Parathyroid adenoma (tissue), 2 donors: ENCODE results near the gene GZMA.

ENCODE experiments used
- H2AFZ ChIP-seq: fragments of 300-600 bp; sonication (generic); one replicate; pipeline ENCODE4 v1.7.0; 2017; ENCODE audit warnings: antibody characterized with exemption, mild to moderate bottlenecking
- H3K27ac ChIP-seq: fragments of 300-600 bp; sonication (generic); one replicate; pipeline ENCODE4 v1.7.0; 2017
- H3K27me3 ChIP-seq: fragments of 300-600 bp; sonication (generic); one replicate; pipeline ENCODE4 v1.7.0; 2017; ENCODE audit warnings: low read length; ENCODE audit not compliant: control insufficient read depth, insufficient read depth
- H3K36me3 ChIP-seq: fragments of 300-600 bp; sonication (generic); one replicate; pipeline ENCODE4 v1.7.0; 2017; ENCODE audit warnings: low read length; ENCODE audit not compliant: control insufficient read depth, insufficient read depth
- H3K4me1 ChIP-seq: fragments of 300-600 bp; sonication (generic); one replicate; pipeline ENCODE4 v1.7.0; 2017; ENCODE audit warnings: control low read depth
- H3K4me2 ChIP-seq: fragments of 300-600 bp; sonication (generic); one replicate; pipeline ENCODE4 v1.7.0; 2017; ENCODE audit warnings: low read length
- H3K4me3 ChIP-seq: fragments of 300-600 bp; sonication (generic); one replicate; pipeline ENCODE4 v1.7.0; 2017; ENCODE audit warnings: low read depth, low read length
- H3K79me2 ChIP-seq: fragments of 300-600 bp; sonication (generic); one replicate; pipeline ENCODE4 v1.7.0; 2017; ENCODE audit warnings: control low read depth
- H3K9ac ChIP-seq: fragments of 300-600 bp; sonication (generic); one replicate; pipeline ENCODE4 v1.7.0; 2017; ENCODE audit warnings: mild to moderate bottlenecking
- H3K9me3 ChIP-seq: fragments of 300-600 bp; sonication (generic); one replicate; pipeline ENCODE4 v1.7.0; 2017; ENCODE audit warnings: low read length; ENCODE audit not compliant: control insufficient read depth
- TF ChIP-seq, protein P1 (sequence below): fragments of 300-600 bp; sonication (generic); IDR thresholded peaks from one replicate; pipeline ENCODE4 v1.7.0; 2017; ENCODE audit warnings: antibody characterized with exemption, mild to moderate bottlenecking
- donor health status: primary hyperparathyroidism.

GZMA gene

DNA sequence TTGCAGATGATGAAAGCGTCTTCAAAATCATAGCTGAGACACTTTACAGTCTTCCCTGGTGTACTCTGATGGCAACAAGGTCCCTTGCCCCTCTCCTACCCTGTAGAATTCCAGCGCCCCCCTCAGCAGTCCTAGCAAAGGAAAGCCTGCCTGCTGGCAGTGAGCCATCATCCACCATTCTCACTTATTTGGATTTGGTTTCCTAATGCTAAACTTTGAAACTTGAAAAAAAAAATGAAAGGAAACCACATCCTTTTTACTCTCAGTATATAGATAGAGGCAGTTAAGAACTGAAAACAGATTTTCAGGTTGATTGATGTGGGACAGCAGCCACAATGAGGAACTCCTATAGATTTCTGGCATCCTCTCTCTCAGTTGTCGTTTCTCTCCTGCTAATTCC, at the start of gene GZMA:
Gene GZMA (plus strand): TSS at position 299 of the 400 bp plus-strand sequence. CDS start 37 bp downstream, at position 336.
- Histone ChIP-seq H2AFZ (no peak within 1 kb of the TSS), H3K27ac (no peak within 1 kb of the TSS), H3K4me2 (no peak within 1 kb of the TSS), H3K36me3 (no peaks in the 10 kb centered on the region), H3K4me3 (no peak within 1 kb of the TSS), H3K9ac (no peak within 1 kb of the TSS), H3K4me1 (no peaks in the 10 kb centered on the region), H3K27me3 (no peaks in the 10 kb centered on the region), H3K79me2 (no peaks in the 10 kb centered on the region), H3K9me3 (no peaks in the 10 kb centered on the region)
- TF ChIP-seq, protein P1, sequence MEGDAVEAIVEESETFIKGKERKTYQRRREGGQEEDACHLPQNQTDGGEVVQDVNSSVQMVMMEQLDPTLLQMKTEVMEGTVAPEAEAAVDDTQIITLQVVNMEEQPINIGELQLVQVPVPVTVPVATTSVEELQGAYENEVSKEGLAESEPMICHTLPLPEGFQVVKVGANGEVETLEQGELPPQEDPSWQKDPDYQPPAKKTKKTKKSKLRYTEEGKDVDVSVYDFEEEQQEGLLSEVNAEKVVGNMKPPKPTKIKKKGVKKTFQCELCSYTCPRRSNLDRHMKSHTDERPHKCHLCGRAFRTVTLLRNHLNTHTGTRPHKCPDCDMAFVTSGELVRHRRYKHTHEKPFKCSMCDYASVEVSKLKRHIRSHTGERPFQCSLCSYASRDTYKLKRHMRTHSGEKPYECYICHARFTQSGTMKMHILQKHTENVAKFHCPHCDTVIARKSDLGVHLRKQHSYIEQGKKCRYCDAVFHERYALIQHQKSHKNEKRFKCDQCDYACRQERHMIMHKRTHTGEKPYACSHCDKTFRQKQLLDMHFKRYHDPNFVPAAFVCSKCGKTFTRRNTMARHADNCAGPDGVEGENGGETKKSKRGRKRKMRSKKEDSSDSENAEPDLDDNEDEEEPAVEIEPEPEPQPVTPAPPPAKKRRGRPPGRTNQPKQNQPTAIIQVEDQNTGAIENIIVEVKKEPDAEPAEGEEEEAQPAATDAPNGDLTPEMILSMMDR = no peak

DNA sequence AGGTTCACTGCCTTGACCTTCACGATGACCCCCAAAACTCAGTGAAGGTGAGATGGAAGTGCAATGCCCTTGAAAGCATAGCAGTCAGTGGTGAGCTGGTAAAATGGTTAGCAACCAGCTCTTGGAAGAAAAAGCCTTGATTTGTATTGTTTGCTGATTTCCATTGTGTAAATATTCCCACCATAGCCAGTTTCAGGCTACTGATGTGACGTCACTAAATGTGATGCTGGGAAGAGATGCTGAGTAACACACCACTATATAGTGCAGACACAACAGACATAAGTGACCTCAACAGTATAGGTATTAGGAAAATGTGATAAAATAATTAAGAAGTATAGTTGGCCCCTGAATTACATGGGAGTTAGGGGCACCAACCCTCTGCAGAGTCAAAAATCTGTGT, 47.3 kb upstream of the GZMA start:
- Histone ChIP-seq H3K36me3 (no peaks in the 10 kb centered on the region), H2AFZ (no peak overlapping the region), H3K9me3 (no peaks in the 10 kb centered on the region), H3K27ac (no peak overlapping the region), H3K4me1 (no peaks in the 10 kb centered on the region), H3K9ac (no peak overlapping the region), H3K4me3 (no peak overlapping the region), H3K4me2 (no peak overlapping the region), H3K79me2 (no peaks in the 10 kb centered on the region), H3K27me3 (no peaks in the 10 kb centered on the region)
- TF ChIP-seq, protein P1 = no peak

DNA sequence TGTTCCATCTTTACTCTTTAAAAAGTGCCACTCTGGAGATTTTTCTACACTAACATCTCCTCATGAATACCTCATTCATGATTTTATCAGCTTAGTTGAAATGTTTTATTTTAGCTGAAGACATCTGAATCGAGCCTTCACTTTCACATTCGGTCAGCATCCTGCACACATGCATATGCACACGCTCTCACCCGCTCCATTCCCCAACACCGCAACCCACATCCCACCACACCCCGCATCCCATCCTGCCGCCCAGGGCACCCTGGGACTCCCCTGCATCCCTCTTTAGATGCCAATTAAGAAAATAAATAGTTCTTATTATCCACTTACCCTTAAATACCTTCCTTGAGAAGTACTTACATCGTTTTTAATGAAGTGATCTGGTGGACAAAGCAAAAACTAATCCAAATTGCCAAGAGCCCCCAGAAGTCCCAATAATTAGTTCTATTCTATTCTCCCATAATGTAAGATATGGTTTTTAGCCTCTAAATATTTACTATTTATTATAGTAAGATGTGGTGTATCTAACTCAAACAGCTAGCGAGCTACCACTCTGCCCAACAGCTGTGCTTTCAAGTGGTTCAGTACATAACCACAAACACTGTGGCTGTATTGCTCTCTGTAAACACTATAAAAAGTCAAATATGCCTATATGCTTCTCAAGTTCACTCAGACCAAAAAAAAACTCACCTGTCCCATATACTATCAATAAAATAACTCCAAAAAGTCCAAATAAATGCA, 40.2 kb upstream of the GZMA start:
- H3K9ac ChIP-seq = no peak overlapping the region
- no peaks in the 10 kb centered on the region for H3K36me3 ChIP-seq
- no peak overlapping the region for H3K4me2 ChIP-seq
- H3K4me3 ChIP-seq = no peak overlapping the region
- H3K27ac ChIP-seq = no peak overlapping the region
- H3K79me2 ChIP-seq = no peaks in the 10 kb centered on the region
- H3K9me3 ChIP-seq = no peaks in the 10 kb centered on the region
- TF ChIP-seq, protein P1 = no peak
- no peaks in the 10 kb centered on the region for H3K4me1 ChIP-seq
- no peaks in the 10 kb centered on the region for H3K27me3 ChIP-seq
- H2AFZ ChIP-seq = no peak overlapping the region

DNA sequence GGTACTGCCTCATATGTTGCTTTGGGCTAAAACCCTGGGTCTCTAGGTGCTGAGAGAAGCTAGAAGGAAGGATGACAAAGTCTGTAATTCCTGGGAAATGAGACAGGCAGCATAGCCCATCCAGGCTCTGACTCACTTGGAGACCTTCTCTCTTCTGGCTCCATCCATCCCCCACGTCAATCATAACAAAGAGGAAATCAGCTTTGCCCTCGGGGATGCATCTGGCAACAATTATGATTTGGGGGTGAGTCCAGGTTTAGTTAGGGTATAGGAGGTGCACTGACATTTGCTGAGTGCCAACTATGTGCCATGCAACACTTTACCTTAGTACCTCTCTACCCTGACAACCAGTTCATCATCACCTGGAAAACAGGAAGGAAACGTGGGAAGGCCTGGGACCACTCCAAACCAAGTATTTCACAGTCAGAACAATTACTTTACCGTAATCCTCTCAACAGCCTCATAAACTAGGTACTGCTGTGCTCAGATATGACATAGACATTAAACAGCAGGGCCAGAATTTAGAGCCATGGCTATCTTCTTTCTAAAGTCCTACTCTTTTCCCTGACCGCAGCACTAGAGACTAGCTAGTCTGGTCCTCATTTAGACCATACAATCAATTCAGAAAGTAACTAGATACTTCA, 39.1 kb upstream of the GZMA start:
- no peak overlapping the region for H3K27ac ChIP-seq
- no peaks in the 10 kb centered on the region for H3K36me3 ChIP-seq
- H3K27me3 ChIP-seq = no peaks in the 10 kb centered on the region
- H3K9me3 ChIP-seq = no peaks in the 10 kb centered on the region
- H3K79me2 ChIP-seq = no peaks in the 10 kb centered on the region
- no peaks in the 10 kb centered on the region for H3K4me1 ChIP-seq
- no peak overlapping the region for H3K4me2 ChIP-seq
- TF ChIP-seq, protein P1 = no peak
- H3K4me3 ChIP-seq = no peak overlapping the region
- no peak overlapping the region for H2AFZ ChIP-seq
- no peak overlapping the region for H3K9ac ChIP-seq

DNA sequence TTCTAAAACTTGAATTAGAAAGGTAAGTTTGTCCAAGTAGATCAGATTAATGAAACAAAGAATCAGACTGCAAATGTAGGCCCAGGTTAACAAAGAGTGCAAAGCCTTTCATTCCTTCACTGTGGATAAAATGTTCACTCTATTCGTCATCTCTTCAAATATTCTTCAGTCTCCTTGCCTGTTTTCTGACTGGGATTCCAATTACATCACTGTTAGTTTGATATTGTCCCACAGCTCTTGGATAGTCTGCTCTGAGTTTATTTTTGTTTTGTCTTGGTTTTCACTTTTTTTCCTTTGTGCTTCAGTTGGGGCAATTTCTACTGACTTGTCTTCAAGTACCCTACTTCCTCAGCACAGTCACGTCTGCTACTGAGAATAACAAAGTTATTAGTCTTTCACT, 38.5 kb upstream of the GZMA start:
- Histone ChIP-seq H3K27me3 (no peaks in the 10 kb centered on the region), H3K4me3 (no peak overlapping the region), H3K4me2 (no peak overlapping the region), H2AFZ (no peak overlapping the region), H3K9ac (no peak overlapping the region), H3K9me3 (no peaks in the 10 kb centered on the region), H3K36me3 (no peaks in the 10 kb centered on the region), H3K27ac (no peak overlapping the region), H3K79me2 (no peaks in the 10 kb centered on the region), H3K4me1 (no peaks in the 10 kb centered on the region)
- TF ChIP-seq, protein P1 = no peak
